K562 (cell line): ENCODE measurements around the gene AKR1C4. TPM values are rescaled to one million over a fixed set of nuclear protein-coding genes. Genes with fewer than 3 reads are reported as not detected.

Experiments
- ATAC-seq: fragments of 200-7000 bp; cut with Tn5 transposase; 3 replicates; pipeline ENCODE4 v1.9.1; 2020; ENCODE audit warnings: moderate library complexity
- BruUV-seq: library from RNA; stranded (reverse); fragments of 400-500 nt; replicated peaks from 2 replicates; lab custom pipeline; 2021; lab: Mats Ljungman, UMichigan
- CTCF ChIA-PET: fragments of 300-600 bp; formaldehyde crosslinking; extraction: SDS; loops from one replicate; lab custom pipeline; 2021; ENCODE audit warnings: low intra/inter-chr PET ratio; lab: Yijun Ruan, JAX
- POLR2A ChIA-PET: fragments of 300-600, 350-650 bp; sonication (Branson Sonifier 250); formaldehyde crosslinking; extraction: SDS; loops from one replicate; lab custom pipeline; 2021; ENCODE audit warnings: antibody characterized with exemption, inconsistent platforms; lab: Yijun Ruan, JAX
- DNase-seq, 4 experiments: peaks; one replicate each; pipeline versions ENCODE4 v3.0.0 to v3.0.0-alpha.2; 2011 to 2018; ENCODE audit warnings: low spot score in 3 of 4, mixed read lengths in 3 of 4; ENCODE audit errors: extremely low read depth in 1 of 4
- FAIRE-seq: peaks from 2 replicates; lab custom pipeline; 2011; peaks lifted over from hg19 to GRCh38; lab: Jason Lieb, UNC
- H2AFZ ChIP-seq: 2 replicates; pipeline ENCODE4 v1.6.0; 2011; ENCODE audit warnings: low read depth, low read length, control low read depth, inconsistent platforms
- H3K27ac ChIP-seq: fragments of 200-600 bp; 3 replicates; pipeline ENCODE4 v1.8.0; 2011; ENCODE audit warnings: low read depth, mild to moderate bottlenecking, control low read depth, inconsistent platforms, low read length, moderate library complexity, mixed read lengths; ENCODE audit errors: extremely low read depth
- H3K27me3 ChIP-seq, 2 experiments: fragments of 300-600 bp in 1 of 2; 2 replicates in 1 of 2; 3 replicates in 1 of 2; pipeline versions ENCODE4 v1.6.0 to v1.8.0; 2011; ENCODE audit warnings: inconsistent platforms in 2 of 2, low read length in 2 of 2, mild to moderate bottlenecking in 1 of 2, mixed read lengths in 1 of 2, moderate library complexity in 1 of 2; ENCODE audit not compliant: control insufficient read depth in 2 of 2, insufficient read depth in 2 of 2
- H3K36me3 ChIP-seq: fragments of 300-600 bp; 3 replicates; pipeline ENCODE4 v1.8.0; 2011; ENCODE audit warnings: mild to moderate bottlenecking, low read length, inconsistent platforms; ENCODE audit not compliant: control insufficient read depth, insufficient read depth
- H3K4me1 ChIP-seq, 2 experiments: fragments of 200-600 bp in 1 of 2; replicated peaks in 1 of 2; 2 replicates in 1 of 2; 3 replicates in 1 of 2; pipeline versions ENCODE4 v1.5.1 to v1.8.0; 2011; ENCODE audit warnings: inconsistent platforms in 2 of 2, low read length in 2 of 2, mild to moderate bottlenecking in 1 of 2, mixed read lengths in 1 of 2, moderate library complexity in 1 of 2; ENCODE audit not compliant: control insufficient read depth in 2 of 2, insufficient read depth in 2 of 2
- H3K4me2 ChIP-seq: 2 replicates; pipeline ENCODE4 v1.6.1; 2011; ENCODE audit warnings: low read length, control low read depth, inconsistent platforms, mixed read lengths; ENCODE audit not compliant: insufficient read depth
- H3K4me3 ChIP-seq: fragments of 200-600 bp; sonication (generic), shearing (Covaris generic); 2 replicates; pipeline ENCODE4 v1.5.1; 2016; ENCODE audit warnings: control low read depth, inconsistent platforms
- H3K79me2 ChIP-seq: fragments of 200-600 bp; 3 replicates; pipeline ENCODE4 v1.8.0; 2011; ENCODE audit warnings: low read length, inconsistent platforms; ENCODE audit not compliant: control insufficient read depth, insufficient read depth
- H3K9ac ChIP-seq, 2 experiments: 2 replicates each; pipeline versions ENCODE4 v1.6.0 to v1.6.1; 2011; ENCODE audit warnings: low read depth in 2 of 2, low read length in 2 of 2, control low read depth in 1 of 2, inconsistent platforms in 1 of 2, mild to moderate bottlenecking in 1 of 2, mixed read lengths in 1 of 2; ENCODE audit not compliant: insufficient read depth in 1 of 2
- H3K9me1 ChIP-seq: one replicate; pipeline ENCODE4 v1.6.0; 2011; ENCODE audit warnings: inconsistent platforms, mild to moderate bottlenecking, low read length, moderate library complexity; ENCODE audit not compliant: control insufficient read depth, insufficient read depth
- H3K9me3 ChIP-seq: replicated peaks from 2 replicates; pipeline ENCODE4 v1.5.1; 2011; ENCODE audit warnings: low read depth, low read length, inconsistent platforms; ENCODE audit not compliant: control insufficient read depth, insufficient read depth
- H4K20me1 ChIP-seq: replicated peaks from 2 replicates; pipeline ENCODE4 v1.6.1; 2011; ENCODE audit warnings: low read length, inconsistent platforms, mixed read lengths; ENCODE audit not compliant: control insufficient read depth, insufficient read depth
- BACH1 ChIP-seq: fragments of 200-800 bp; sonication (Bioruptor generic); IDR thresholded peaks from 2 replicates; pipeline ENCODE4 v1.6.1; 2016; ENCODE audit warnings: missing genetic modification characterization, missing compliant biosample characterization
- COPS2 ChIP-seq: fragments of 450-650 bp; conservative IDR thresholded peaks from 2 replicates; pipeline ENCODE4 v1.6.1; 2016; ENCODE audit warnings: mild to moderate bottlenecking, moderate library complexity
- DMBX1 ChIP-seq: fragments of 250-450 bp; sonication (Bioruptor Pico); IDR thresholded peaks from 2 replicates; pipeline ENCODE4 v1.8.0; 2022; ENCODE audit warnings: inconsistent platforms, mild to moderate bottlenecking, moderate library complexity, borderline replicate concordance
- HIVEP1 ChIP-seq: fragments of 250-450 bp; sonication (Bioruptor Pico); IDR thresholded peaks from 2 replicates; pipeline ENCODE4 v1.4.0; 2020; ENCODE audit warnings: mild to moderate bottlenecking
- JUN ChIP-seq, 2 experiments: sonication (generic) in 1 of 2; formaldehyde crosslinking in 1 of 2; IDR thresholded peaks; 2 replicates each; pipeline versions ENCODE4 v1.6.1 to v1.8.0; 2012 to 2022; ENCODE audit warnings: borderline replicate concordance in 2 of 2, mild to moderate bottlenecking in 2 of 2, improper control_type of control experiment in 1 of 2, low read depth in 1 of 2, low read length in 1 of 2, missing genetic modification reagents in 1 of 2
- KAT7 ChIP-seq: sonication (generic); formaldehyde crosslinking; IDR thresholded peaks from 2 replicates; pipeline ENCODE4 v1.8.0; 2022; ENCODE audit warnings: missing genetic modification reagents, mild to moderate bottlenecking, borderline replicate concordance
- KHSRP ChIP-seq: fragments of 450-650 bp; IDR thresholded peaks from 2 replicates; pipeline ENCODE4 v1.6.1; 2017
- KLF6 ChIP-seq: fragments of 250-450 bp; sonication (Bioruptor Pico); IDR thresholded peaks from 2 replicates; pipeline ENCODE4 v1.4.0; 2020; ENCODE audit warnings: mild to moderate bottlenecking, moderate library complexity, borderline replicate concordance
- LARP7 ChIP-seq: fragments of 450-650 bp; IDR thresholded peaks from 2 replicates; pipeline ENCODE4 v1.6.1; 2016
- RNF219 ChIP-seq: fragments of 250-450 bp; sonication (Bioruptor Pico); IDR thresholded peaks from 2 replicates; pipeline ENCODE4 v1.5.0; 2022; ENCODE audit warnings: mild to moderate bottlenecking
- SOX6 ChIP-seq: fragments of 450-650 bp; IDR thresholded peaks from 2 replicates; pipeline ENCODE4 v1.6.1; 2014; ENCODE audit warnings: mild to moderate bottlenecking
- TAF7 ChIP-seq: fragments of 450-650 bp; IDR thresholded peaks from 2 replicates; pipeline ENCODE4 v1.6.1; 2016; ENCODE audit warnings: missing genetic modification characterization, missing compliant biosample characterization
- TBL1XR1 ChIP-seq, 2 experiments: IDR thresholded peaks; 2 replicates each; pipeline ENCODE4 v1.6.1; 2012; ENCODE audit warnings: improper control_type of control experiment in 2 of 2, low read length in 2 of 2, mild to moderate bottlenecking in 1 of 2
- TEAD1 ChIP-seq, 2 experiments: fragments of 450-650 bp in 1 of 2; sonication (generic) in 1 of 2; formaldehyde crosslinking; IDR thresholded peaks; 2 replicates each; pipeline versions ENCODE4 v1.4.0 to v1.8.0; 2020 to 2022; ENCODE audit warnings: mild to moderate bottlenecking in 2 of 2, missing genetic modification reagents in 1 of 2
- ZNF174 ChIP-seq: fragments of 250-450 bp; sonication (Bioruptor Pico); IDR thresholded peaks from 2 replicates; pipeline ENCODE4 v1.4.0; 2020; ENCODE audit warnings: mild to moderate bottlenecking
- ZNF592 ChIP-seq: fragments of 450-650 bp; IDR thresholded peaks from 2 replicates; pipeline ENCODE4 v1.6.1; 2017; ENCODE audit warnings: antibody characterized with exemption, mild to moderate bottlenecking
- ZNF696 ChIP-seq: fragments of 250-450 bp; sonication (Bioruptor Pico); conservative IDR thresholded peaks from 2 replicates; pipeline ENCODE4 v1.4.0; 2020; ENCODE audit warnings: mild to moderate bottlenecking, moderate library complexity
- ZNF77 ChIP-seq: fragments of 250-450 bp; sonication (Bioruptor Pico); IDR thresholded peaks from 2 replicates; pipeline ENCODE4 v1.5.0; 2020
- WGBS: fragments of 100-300 bp; shearing (Covaris generic); methylation state at CpG from one replicate; pipeline ENCODE4 v1.1.6; 2016; ENCODE audit warnings: low coverage, mixed read lengths; ENCODE audit not compliant: insufficient coverage; ENCODE audit errors: missing lambda C conversion rate; 5-methylcytosine and 5-hydroxymethylcytosine counted together
- in situ Hi-C: fragments of 300-500 bp; cut with MboI; formaldehyde crosslinking; loops from 4 replicates; pipeline ENCODE4 v1.15.0; 2018; ENCODE audit warnings: inconsistent platforms, mixed read lengths
- intact Hi-C: fragments of 100-400 bp; cut with micrococcal nuclease; formaldehyde crosslinking; loops from 2 replicates; pipeline ENCODE4 v1.14.2; 2022
- polyA plus RNA-seq, 8 experiments: library from polyadenylated mRNA; depleted of rRNA in 4 of 8; stranded (reverse) in 5 of 8; unstranded in 3 of 8; fragments of >200 nt; fragmentation: Nextera tagmentation in 2 of 8; fragmentation: Illumina TruSeq in 1 of 8; extraction: Ambion mirVana in 2 of 8; extraction: Trizol in 1 of 8; gene quantifications; 2 replicates each; pipeline versions ENCODE4 v1.2.1 to v1.2.3, GENCODE V29; 2011 to 2014; ENCODE audit warnings: inconsistent platforms in 1 of 8, missing spikeins in 1 of 8
- total RNA-seq, 7 experiments: library from RNA; depleted of rRNA in 6 of 7; stranded (reverse); fragments of >200 nt in 6 of 7; fragmentation: Illumina TruSeq in 2 of 7; extraction: Trizol in 2 of 7; gene quantifications; 2 replicates each; pipeline versions ENCODE4 v1.2.1 to v1.2.3, GENCODE V29; 2011 to 2021; ENCODE audit warnings: low replicate concordance in 1 of 7

AKR1C4 gene
- total and polyA plus RNA-seq, 9 of the 15 experiments (the other 6 are each of a cell fraction or from before 2014, with no cell fraction given) = 0.13 TPM; not detected in 8

- TF ChIP-seq TAF7 = no peak
- no peak for TF ChIP-seq BACH1
Observed at GRCh38 chr10:5151076-5151475, 45.6 kb upstream of the AKR1C4 start (continued).

GRCh38 chr10:5155951-5156350 lies 40.7 kb upstream of the AKR1C4 start:
- no peak overlapping the region for H3K9ac ChIP-seq
- no peak overlapping the region for H3K4me2 ChIP-seq
- no peak overlapping the region for H2AFZ ChIP-seq
- CTCF ChIA-PET = no interaction called here
- H3K36me3 ChIP-seq = no peaks in the 10 kb centered on the region
- no peak overlapping the region for H3K4me3 ChIP-seq
- POLR2A ChIA-PET = no interaction called here
- intact Hi-C loops (no loop called here), in situ Hi-C loops (no loop called here)
- H3K79me2 ChIP-seq = no peaks in the 10 kb centered on the region
- H3K4me1 ChIP-seq = no peaks in the 10 kb centered on the region
- BruUV-seq = no TSS peak
- H4K20me1 ChIP-seq = no peaks in the 10 kb centered on the region
- DNase-seq = no peak
- FAIRE-seq = no peak
- ATAC-seq = no peak
- H3K9me3 ChIP-seq = no peaks in the 10 kb centered on the region
- 0% methylated on average over 1 of the region's 1 CpG for WGBS
- H3K27ac ChIP-seq = no peak overlapping the region
- H3K9me1 ChIP-seq = no peaks in the 10 kb centered on the region
- no peaks in the 10 kb centered on the region for H3K27me3 ChIP-seq
- TF ChIP-seq ZNF77 (CRISPR knock-in tag) (no peak), KAT7 (CRISPR knock-in tag) (no peak), KHSRP (no peak), TBL1XR1 (IDR thresholded peaks at IDR 0.05; ENCODE audit: low read length in 2 of 2) (no peak), RNF219 (CRISPR knock-in tag) (no peak), ZNF592 (no peak), COPS2 (no peak), ZNF696 (CRISPR knock-in tag) (no peak), JUN (IDR thresholded peaks at IDR 0.05; ENCODE audit: borderline replicate concordance, low read depth, low read length) (no peak), JUN (CRISPR knock-in tag; IDR thresholded peaks at IDR 0.05; ENCODE audit: borderline replicate concordance) (no peak), ZNF174 (CRISPR knock-in tag) (no peak), LARP7 (no peak), TEAD1 (CRISPR knock-in tag; IDR thresholded peaks at IDR 0.05) (no peak), KLF6 (no peak), HIVEP1 (CRISPR knock-in tag) (no peak), DMBX1 (CRISPR knock-in tag) (no peak), SOX6 (no peak)
